ENCODE results near the gene APC.

GRCh38 chr5:112847306-112847705 lies 109.6 kb downstream of the APC start:
- TF ChIP-seq HDAC2 (IDR thresholded peaks at IDR 0.05; ENCODE audit: borderline replicate concordance in 1 of 2, low read depth in 2 of 2, low read length in 2 of 2) (no peak), NRF1 (IDR thresholded peaks at IDR 0.05; ENCODE audit: low read depth, low read length) (no peak), CTBP2 (IDR thresholded peaks at IDR 0.05; ENCODE audit: borderline replicate concordance, insufficient read depth, insufficient read length, low read length) (no peak), PHF8 (conservative IDR thresholded peaks at IDR 0.05; ENCODE audit: low read depth, low read length) (no peak), EP300 (IDR thresholded peaks at IDR 0.05; ENCODE audit: borderline replicate concordance in 1 of 2, low read depth in 2 of 2, low read length in 2 of 2) (no peak), CREB1 (IDR thresholded peaks at IDR 0.05) (no peak)
- TF ChIP-seq, protein P1, sequence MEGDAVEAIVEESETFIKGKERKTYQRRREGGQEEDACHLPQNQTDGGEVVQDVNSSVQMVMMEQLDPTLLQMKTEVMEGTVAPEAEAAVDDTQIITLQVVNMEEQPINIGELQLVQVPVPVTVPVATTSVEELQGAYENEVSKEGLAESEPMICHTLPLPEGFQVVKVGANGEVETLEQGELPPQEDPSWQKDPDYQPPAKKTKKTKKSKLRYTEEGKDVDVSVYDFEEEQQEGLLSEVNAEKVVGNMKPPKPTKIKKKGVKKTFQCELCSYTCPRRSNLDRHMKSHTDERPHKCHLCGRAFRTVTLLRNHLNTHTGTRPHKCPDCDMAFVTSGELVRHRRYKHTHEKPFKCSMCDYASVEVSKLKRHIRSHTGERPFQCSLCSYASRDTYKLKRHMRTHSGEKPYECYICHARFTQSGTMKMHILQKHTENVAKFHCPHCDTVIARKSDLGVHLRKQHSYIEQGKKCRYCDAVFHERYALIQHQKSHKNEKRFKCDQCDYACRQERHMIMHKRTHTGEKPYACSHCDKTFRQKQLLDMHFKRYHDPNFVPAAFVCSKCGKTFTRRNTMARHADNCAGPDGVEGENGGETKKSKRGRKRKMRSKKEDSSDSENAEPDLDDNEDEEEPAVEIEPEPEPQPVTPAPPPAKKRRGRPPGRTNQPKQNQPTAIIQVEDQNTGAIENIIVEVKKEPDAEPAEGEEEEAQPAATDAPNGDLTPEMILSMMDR (IDR thresholded peaks at IDR 0.05; ENCODE audit: control extremely low read depth in 1 of 3, insufficient read depth in 1 of 3, low read depth in 1 of 3, low read length in 3 of 3): no peak
